Keratinocyte (primary cell): ENCODE data around the gene CCDC9. TPM values are rescaled to one million over a fixed set of nuclear protein-coding genes. Genes with fewer than 3 reads are reported as not detected.
"Not testable (repeated sequence)": the region's sequence is repeated elsewhere in the genome, so short reads cannot be mapped to it uniquely, and the experiment has no call there.

Experiments
- DNase-seq: peaks from one replicate; pipeline ENCODE4 v3.0.0-alpha.2; 2011; ENCODE audit warnings: low read depth, missing footprints, low spot score
- FAIRE-seq: peaks from 2 replicates; lab custom pipeline; 2011; peaks lifted over from hg19 to GRCh38; lab: Jason Lieb, UNC
- H2AFZ ChIP-seq: 2 replicates; pipeline ENCODE4 v1.6.0; 2012; ENCODE audit warnings: low read length, control low read depth, inconsistent platforms; ENCODE audit not compliant: control insufficient read depth
- H3K27ac ChIP-seq: 2 replicates; pipeline ENCODE4 v1.5.1; 2011; ENCODE audit warnings: low read length; ENCODE audit not compliant: control insufficient read depth, insufficient read depth
- H3K27me3 ChIP-seq: 3 replicates; pipeline ENCODE4 v1.6.0; 2011; ENCODE audit warnings: low read length; ENCODE audit not compliant: control insufficient read depth, insufficient read depth; ENCODE audit errors: extremely low read depth
- H3K36me3 ChIP-seq, 2 experiments: 2 replicates in 1 of 2; 3 replicates in 1 of 2; pipeline ENCODE4 v1.5.1; 2011; ENCODE audit warnings: low read length in 2 of 2, mild to moderate bottlenecking in 1 of 2; ENCODE audit not compliant: control insufficient read depth in 2 of 2, insufficient read depth in 2 of 2; ENCODE audit errors: extremely low read depth in 1 of 2
- H3K4me1 ChIP-seq: 3 replicates; pipeline ENCODE4 v1.5.1; 2011; ENCODE audit warnings: low read length; ENCODE audit not compliant: control insufficient read depth, insufficient read depth; ENCODE audit errors: extremely low read depth
- H3K4me2 ChIP-seq: 3 replicates; pipeline ENCODE4 v1.6.0; 2011; ENCODE audit warnings: low read depth, low read length; ENCODE audit not compliant: control insufficient read depth, insufficient read depth; ENCODE audit errors: extremely low read depth
- H3K4me3 ChIP-seq, 3 experiments: fragments of 200-600 bp in 1 of 3; sonication (generic) in 1 of 3; 2 replicates in 2 of 3; 3 replicates in 1 of 3; pipeline ENCODE4 v1.5.1; 2011 to 2016; ENCODE audit warnings: low read length in 3 of 3, mild to moderate bottlenecking in 3 of 3, control low read depth in 2 of 3, inconsistent platforms in 1 of 3, low read depth in 1 of 3, mixed read lengths in 1 of 3, mixed run types in 1 of 3, moderate library complexity in 1 of 3; ENCODE audit not compliant: control insufficient read depth in 2 of 3, insufficient read depth in 2 of 3; ENCODE audit errors: extremely low read depth in 1 of 3
- H3K79me2 ChIP-seq: 2 replicates; pipeline ENCODE4 v1.6.0; 2012; ENCODE audit warnings: low read length; ENCODE audit not compliant: control insufficient read depth, insufficient read depth
- H3K9ac ChIP-seq: 3 replicates; pipeline ENCODE4 v1.6.0; 2011; ENCODE audit warnings: low read length; ENCODE audit not compliant: control insufficient read depth, insufficient read depth; ENCODE audit errors: extremely low read depth
- H3K9me1 ChIP-seq: 3 replicates; pipeline ENCODE4 v1.6.0; 2011; ENCODE audit warnings: low read length; ENCODE audit not compliant: control insufficient read depth, insufficient read depth; ENCODE audit errors: extremely low read depth
- H3K9me3 ChIP-seq: 2 replicates; pipeline ENCODE4 v1.5.1; 2012; ENCODE audit warnings: low read depth, low read length; ENCODE audit not compliant: control insufficient read depth
- H4K20me1 ChIP-seq: 3 replicates; pipeline ENCODE4 v1.6.0; 2011; ENCODE audit warnings: low read length; ENCODE audit not compliant: control insufficient read depth, insufficient read depth; ENCODE audit errors: extremely low read depth
- EZH2 ChIP-seq: IDR thresholded peaks from one replicate; pipeline ENCODE4 v1.6.1; 2012; ENCODE audit warnings: inconsistent platforms, mild to moderate bottlenecking, low read length, moderate library complexity
- dilution Hi-C: fragments of 300-500 bp; cut with MboI; formaldehyde crosslinking; loops from one replicate; pipeline ENCODE4 v1.7.0; 2020; ENCODE audit warnings: low sequenced_read_pairs; ENCODE audit not compliant: extremely low pct_ligation_motif_present
- polyA plus RNA-seq, 5 experiments: library from polyadenylated mRNA; depleted of rRNA in 3 of 5; stranded (reverse) in 3 of 5; stranded (forward) in 1 of 5; unstranded in 1 of 5; fragments of >200 nt; gene quantifications; 1 replicate in 1 of 5; 2 replicates in 3 of 5; 3 replicates in 1 of 5; pipeline versions ENCODE4 v1.2.1 to v1.2.3, GENCODE V29; 2011 to 2012; ENCODE audit warnings: missing spikeins in 2 of 5, low read depth in 1 of 5, low replicate concordance in 1 of 5
- TF ChIP-seq, protein P1 (sequence below), 3 experiments: IDR thresholded peaks in 1 of 3; conservative IDR thresholded peaks in 1 of 3; optimal IDR thresholded peaks in 1 of 3; 2 replicates in 2 of 3; 3 replicates in 1 of 3; pipeline versions ENCODE3 to v1.5.1; 2011; ENCODE audit warnings: low read length in 3 of 3, mild to moderate bottlenecking in 3 of 3, moderate library complexity in 2 of 3, control low read depth in 1 of 3, inconsistent platforms in 1 of 3; ENCODE audit not compliant: insufficient read depth in 2 of 3; ENCODE audit errors: extremely low read depth in 1 of 3

The CCDC9 gene
- polyA plus RNA-seq, 1 donor (not counting 4 experiments of a cell fraction or from before 2014, with no cell fraction given), result 2.8 TPM

DNA sequence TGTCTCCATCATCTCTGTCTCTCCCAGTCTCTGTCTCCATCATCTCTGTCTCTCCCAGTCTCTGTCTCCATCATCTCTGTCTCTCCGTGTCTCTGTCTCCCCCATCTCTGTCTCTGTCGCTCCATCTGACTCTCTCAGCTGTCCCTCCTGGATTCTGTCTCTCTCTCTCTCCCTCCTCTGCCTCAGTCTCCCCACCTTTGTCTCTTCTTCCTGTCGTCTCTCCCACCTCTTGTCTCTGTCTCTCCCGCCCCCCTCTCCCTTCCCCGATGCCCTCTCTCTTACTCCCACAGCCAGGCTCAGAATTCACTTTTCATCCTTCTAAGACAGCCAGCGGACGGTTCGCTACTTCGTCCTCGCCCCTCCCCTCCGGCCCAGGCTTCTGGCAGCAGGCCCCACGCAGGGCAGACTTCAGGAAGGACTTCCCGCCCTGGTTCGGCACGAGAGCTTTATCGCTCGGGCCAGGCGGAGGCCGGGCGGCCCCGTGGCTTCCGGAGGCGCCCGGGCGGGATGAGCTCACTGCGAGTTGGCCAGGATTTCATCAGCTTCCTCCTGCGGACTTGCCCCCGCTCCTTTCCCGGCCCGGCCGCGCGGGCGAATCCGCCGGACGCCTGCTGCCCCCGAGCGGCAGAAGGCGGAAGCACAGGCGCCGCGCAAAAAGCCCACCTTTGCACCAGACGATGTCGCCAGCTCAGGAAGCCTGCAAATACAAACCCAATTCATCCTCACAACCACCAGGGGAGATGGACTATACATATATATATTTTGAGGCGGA, 12.4 kb upstream of the CCDC9 start:
- Histone ChIP-seq H3K9me3 (no peaks in the 10 kb centered on the region), H2AFZ (peak overlapping the region; percentile 1), H3K4me1 (peaks cover 31% of the 10 kb centered on the region), H4K20me1 (no peaks in the 10 kb centered on the region), H3K79me2 (no peaks in the 10 kb centered on the region), H3K9ac (peak overlapping the region; percentile 85), H3K27me3 (no peaks in the 10 kb centered on the region), H3K27ac (peak overlapping the region; percentile 76), H3K4me3 (peak overlapping the region; percentile 27 to 58 (median 55)), H3K4me2 (peak overlapping the region; percentile 43), H3K36me3 (peaks cover 0 to 10% of the 10 kb centered on the region in 2 experiments), H3K9me1 (peaks cover 2% of the 10 kb centered on the region)
- DNase-seq (peak; percentile 87), FAIRE-seq (no peak)
- dilution Hi-C loops, result no loop called here
- TF ChIP-seq, protein P1, sequence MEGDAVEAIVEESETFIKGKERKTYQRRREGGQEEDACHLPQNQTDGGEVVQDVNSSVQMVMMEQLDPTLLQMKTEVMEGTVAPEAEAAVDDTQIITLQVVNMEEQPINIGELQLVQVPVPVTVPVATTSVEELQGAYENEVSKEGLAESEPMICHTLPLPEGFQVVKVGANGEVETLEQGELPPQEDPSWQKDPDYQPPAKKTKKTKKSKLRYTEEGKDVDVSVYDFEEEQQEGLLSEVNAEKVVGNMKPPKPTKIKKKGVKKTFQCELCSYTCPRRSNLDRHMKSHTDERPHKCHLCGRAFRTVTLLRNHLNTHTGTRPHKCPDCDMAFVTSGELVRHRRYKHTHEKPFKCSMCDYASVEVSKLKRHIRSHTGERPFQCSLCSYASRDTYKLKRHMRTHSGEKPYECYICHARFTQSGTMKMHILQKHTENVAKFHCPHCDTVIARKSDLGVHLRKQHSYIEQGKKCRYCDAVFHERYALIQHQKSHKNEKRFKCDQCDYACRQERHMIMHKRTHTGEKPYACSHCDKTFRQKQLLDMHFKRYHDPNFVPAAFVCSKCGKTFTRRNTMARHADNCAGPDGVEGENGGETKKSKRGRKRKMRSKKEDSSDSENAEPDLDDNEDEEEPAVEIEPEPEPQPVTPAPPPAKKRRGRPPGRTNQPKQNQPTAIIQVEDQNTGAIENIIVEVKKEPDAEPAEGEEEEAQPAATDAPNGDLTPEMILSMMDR (optimal IDR thresholded peaks at IDR 0.05 in 1 of 3, IDR thresholded peaks at IDR 0.05 in 1 of 3, conservative IDR thresholded peaks at IDR 0.05 in 1 of 3; ENCODE audit: extremely low read depth in 1 of 3, insufficient read depth in 2 of 3, low read length in 3 of 3), result peak; percentile 87 to 95 (median 91)
- TF ChIP-seq EZH2, result no peak

DNA sequence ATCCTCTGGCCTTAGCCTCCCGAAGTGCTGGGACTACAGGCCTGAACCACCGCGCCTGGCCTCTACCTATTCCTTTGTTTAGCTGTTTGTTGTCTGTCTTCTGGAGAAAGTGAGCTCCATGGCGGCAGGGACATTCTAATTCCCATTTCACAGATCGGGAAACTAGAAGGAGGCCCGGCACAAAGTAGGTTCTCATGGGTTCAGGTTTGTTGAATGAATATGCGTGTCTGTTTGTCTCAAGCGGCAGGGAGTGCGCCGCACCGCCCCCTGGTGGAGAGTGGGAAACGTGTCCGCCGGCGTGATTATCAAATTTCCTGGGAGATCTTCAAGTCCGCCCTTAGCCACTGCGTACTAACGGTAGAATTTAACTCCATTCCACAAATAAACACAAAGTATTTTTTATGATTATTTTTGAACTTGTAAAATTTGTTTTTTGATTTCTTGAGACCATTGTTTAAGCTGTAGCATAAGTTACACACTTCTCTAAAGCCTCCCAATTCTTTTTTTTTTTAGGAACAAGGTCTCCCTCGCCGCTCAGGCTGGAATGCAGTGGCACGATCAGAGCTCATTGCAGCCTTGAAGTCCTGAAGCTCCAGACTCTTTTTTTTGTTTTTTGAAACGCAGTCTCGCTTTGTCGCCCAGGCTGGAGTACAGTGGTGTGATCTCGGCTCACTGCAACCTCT, 8.9 kb upstream of the CCDC9 start:
- Histone ChIP-seq H3K36me3 (no peaks in the 10 kb centered on the region), H3K4me1 (peaks cover 14% of the 10 kb centered on the region), H3K79me2 (no peaks in the 10 kb centered on the region), H3K9ac (no peak overlapping the region), H4K20me1 (no peaks in the 10 kb centered on the region), H3K9me1 (no peaks in the 10 kb centered on the region), H2AFZ (no peak overlapping the region), H3K4me3 (no peak overlapping the region), H3K27ac (no peak overlapping the region), H3K4me2 (peak overlapping the region; percentile 37), H3K9me3 (no peaks in the 10 kb centered on the region), H3K27me3 (no peaks in the 10 kb centered on the region)
- dilution Hi-C loops, result no loop called here
- DNase-seq (no peak), FAIRE-seq (no peak)
- TF ChIP-seq, protein P1 (optimal IDR thresholded peaks at IDR 0.05 in 1 of 3, IDR thresholded peaks at IDR 0.05 in 1 of 3, conservative IDR thresholded peaks at IDR 0.05 in 1 of 3; ENCODE audit: extremely low read depth in 1 of 3, insufficient read depth in 2 of 3, low read length in 3 of 3), result peak; percentile 90 to 94 (median 90)
- TF ChIP-seq EZH2, result no peak

DNA sequence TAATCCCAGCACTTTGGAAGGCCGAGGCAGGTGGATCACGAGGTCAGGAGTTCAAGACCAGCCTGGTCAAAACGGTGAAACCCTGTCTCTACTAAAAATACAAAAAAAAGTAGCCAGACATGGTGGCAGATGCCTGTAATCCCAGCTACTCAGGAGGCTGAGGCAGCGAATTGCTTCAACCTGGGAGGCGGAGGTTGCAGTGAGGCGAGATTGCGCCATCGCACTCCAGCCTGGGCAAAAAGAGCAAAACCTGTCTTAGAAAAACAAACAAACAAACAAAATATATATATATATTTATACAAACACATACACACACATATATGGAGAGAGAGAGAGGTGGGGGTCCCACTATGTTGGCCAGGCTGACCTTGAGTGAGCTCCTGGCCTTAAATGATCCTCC, 3.3 kb upstream of the CCDC9 start:
- H3K4me1 ChIP-seq, result peaks cover 27% of the 10 kb centered on the region
- H3K4me2 ChIP-seq, result peak overlapping the region; percentile 17
- peak overlapping the region; percentile 33 for H3K27ac ChIP-seq
- peak overlapping the region; percentile 13 for H3K9ac ChIP-seq
- H2AFZ ChIP-seq, dilution Hi-C loops, H3K79me2 ChIP-seq, H3K36me3 ChIP-seq, H4K20me1 ChIP-seq, H3K4me3 ChIP-seq, H3K27me3 ChIP-seq, H3K9me1 ChIP-seq, H3K9me3 ChIP-seq, DNase-seq, FAIRE-seq: not testable (repeated sequence)
